WTC11 (cell line): ENCODE results near the gene KCNK17. TPM values are rescaled to one million over a fixed set of nuclear protein-coding genes. Genes with fewer than 3 reads are reported as not detected.

Experiments used
- ATAC-seq: fragments of 200-7000 bp; cut with Tn5 transposase; 2 replicates; pipeline ENCODE4 v1.10.0; 2021; ENCODE audit warnings: mild to moderate bottlenecking, moderate library complexity
- CTCF ChIA-PET: fragments of 300-600 bp; sonication (Branson Sonifier 250); formaldehyde crosslinking; loops from one replicate; lab custom pipeline; 2021; ENCODE audit warnings: antibody characterized with exemption; lab: Charles Lee
- POLR2A ChIA-PET: fragments of 350-600 bp; sonication (Branson Sonifier 250); formaldehyde crosslinking; loops from one replicate; lab custom pipeline; 2021; ENCODE audit warnings: antibody characterized with exemption; lab: Charles Lee
- DNase-seq: peaks from one replicate; pipeline ENCODE4 v3.0.0; 2021; ENCODE audit warnings: low spot score
- H3K27ac Mint-ChIP-seq: 2 replicates; pipeline ENCODE4 v1.8.0; 2021; ENCODE audit warnings: mixed read lengths
- H3K27me3 Mint-ChIP-seq: 2 replicates; pipeline ENCODE4 v1.8.0; 2021; ENCODE audit warnings: low read depth, mild to moderate bottlenecking, moderate library complexity, mixed read lengths
- H3K36me3 Mint-ChIP-seq: 2 replicates; pipeline ENCODE4 v1.8.0; 2021; ENCODE audit warnings: mixed read lengths
- H3K4me1 Mint-ChIP-seq: 2 replicates; pipeline ENCODE4 v1.8.0; 2022; ENCODE audit warnings: mixed read lengths
- H3K4me3 Mint-ChIP-seq: 2 replicates; pipeline ENCODE4 v1.8.0; 2021; ENCODE audit warnings: mild to moderate bottlenecking, moderate library complexity, mixed read lengths
- H3K9me3 Mint-ChIP-seq: 2 replicates; pipeline ENCODE4 v1.8.0; 2021; ENCODE audit warnings: mixed read lengths
- AR ChIP-seq: fragments of 250-450 bp; sonication (Bioruptor Pico); IDR thresholded peaks from 2 replicates; pipeline ENCODE4 v1.9.0; 2021; ENCODE audit warnings: mild to moderate bottlenecking
- ARID4B ChIP-seq: sonication (generic); formaldehyde crosslinking; IDR thresholded peaks from 2 replicates; pipeline ENCODE4 v1.8.0; 2023; ENCODE audit warnings: missing genetic modification reagents, mild to moderate bottlenecking, borderline replicate concordance
- E2F5 ChIP-seq: sonication (generic); formaldehyde crosslinking; IDR thresholded peaks from 2 replicates; pipeline ENCODE4 v1.8.1; 2022; ENCODE audit warnings: mild to moderate bottlenecking, moderate library complexity, missing genetic modification reagents
- ESRRA ChIP-seq: sonication (generic); formaldehyde crosslinking; IDR thresholded peaks from 2 replicates; pipeline ENCODE4 v1.8.1; 2022; ENCODE audit warnings: mild to moderate bottlenecking, missing genetic modification reagents, borderline replicate concordance
- HMGA2 ChIP-seq: fragments of 250-450 bp; sonication (Bioruptor Pico); IDR thresholded peaks from 2 replicates; pipeline ENCODE4 v1.4.0; 2021; ENCODE audit warnings: mild to moderate bottlenecking, moderate library complexity
- HMGXB4 ChIP-seq: sonication (generic); formaldehyde crosslinking; IDR thresholded peaks from 2 replicates; pipeline ENCODE4 v1.8.1; 2023; ENCODE audit warnings: mild to moderate bottlenecking, moderate library complexity, missing genetic modification reagents
- IRF2 ChIP-seq: sonication (generic); formaldehyde crosslinking; IDR thresholded peaks from 2 replicates; pipeline ENCODE4 v1.8.0; 2022; ENCODE audit warnings: low read depth, missing genetic modification reagents, borderline replicate concordance
- NFE2L1 ChIP-seq: sonication (generic); formaldehyde crosslinking; IDR thresholded peaks from 2 replicates; pipeline ENCODE4 v1.8.1; 2023; ENCODE audit warnings: missing genetic modification reagents
- NFYB ChIP-seq: sonication (generic); formaldehyde crosslinking; conservative IDR thresholded peaks from 2 replicates; pipeline ENCODE4 v1.8.0; 2022; ENCODE audit warnings: low read depth, missing genetic modification reagents
- NR2C2 ChIP-seq: sonication (generic); formaldehyde crosslinking; IDR thresholded peaks from 2 replicates; pipeline ENCODE4 v1.8.0; 2022; ENCODE audit warnings: mild to moderate bottlenecking, missing genetic modification reagents
- PREB ChIP-seq: sonication (generic); formaldehyde crosslinking; IDR thresholded peaks from 2 replicates; pipeline ENCODE4 v1.8.1; 2022; ENCODE audit warnings: mild to moderate bottlenecking, missing genetic modification reagents, moderate library complexity, borderline replicate concordance
- RORB ChIP-seq: fragments of 250-450 bp; sonication (Bioruptor Pico); IDR thresholded peaks from 2 replicates; pipeline ENCODE4 v1.9.0; 2021; ENCODE audit warnings: mild to moderate bottlenecking
- TCF7 ChIP-seq: sonication (generic); formaldehyde crosslinking; IDR thresholded peaks from 2 replicates; pipeline ENCODE4 v1.8.0; 2022; ENCODE audit warnings: mild to moderate bottlenecking, low read depth, missing genetic modification reagents, moderate library complexity
- USF1 ChIP-seq: sonication (generic); formaldehyde crosslinking; IDR thresholded peaks from 2 replicates; pipeline ENCODE4 v1.8.0; 2022; ENCODE audit warnings: mild to moderate bottlenecking, missing genetic modification reagents
- USF2 ChIP-seq: sonication (generic); formaldehyde crosslinking; IDR thresholded peaks from 2 replicates; pipeline ENCODE4 v1.8.1; 2023; ENCODE audit warnings: mild to moderate bottlenecking, missing genetic modification reagents, moderate library complexity
- ZNF232 ChIP-seq: sonication (generic); formaldehyde crosslinking; IDR thresholded peaks from 2 replicates; pipeline ENCODE4 v1.8.0; 2022; ENCODE audit warnings: mild to moderate bottlenecking, missing genetic modification reagents
- ZNF263 ChIP-seq: sonication (generic); formaldehyde crosslinking; IDR thresholded peaks from 2 replicates; pipeline ENCODE4 v1.8.1; 2022; ENCODE audit warnings: low read depth, mild to moderate bottlenecking, moderate library complexity, missing genetic modification reagents
- ZNF512 ChIP-seq: sonication (generic); formaldehyde crosslinking; IDR thresholded peaks from 2 replicates; pipeline ENCODE4 v1.8.1; 2022; ENCODE audit warnings: missing genetic modification reagents, borderline replicate concordance
- ZNF671 ChIP-seq: fragments of 250-450 bp; sonication (Bioruptor Pico); IDR thresholded peaks from 2 replicates; pipeline ENCODE4 v1.8.0; 2021; ENCODE audit warnings: mild to moderate bottlenecking
- total RNA-seq: library from RNA; stranded (reverse); gene quantifications from 3 replicates; pipeline ENCODE4 v1.2.3, GENCODE V29; 2021

The KCNK17 gene
- total RNA-seq, 1 experiment from 2014 or later = 2.1 TPM

- Mint-ChIP-seq H3K27me3 (no peaks in the 10 kb centered on the region), H3K9me3 (peaks cover 3% of the 10 kb centered on the region), H3K4me3 (no peak overlapping the region), H3K4me1 (peaks cover 37% of the 10 kb centered on the region), H3K27ac (no peak overlapping the region; the same call in 1 of the 2 replicates), H3K36me3 (no peaks in the 10 kb centered on the region)
- TF ChIP-seq AR (CRISPR knock-in tag) (no peak), IRF2 (CRISPR knock-in tag) (no peak), ZNF232 (no peak)
- ATAC-seq (no peak), DNase-seq (no peak)
- ChIA-PET POLR2A (no interaction called here), CTCF (interaction anchor here (1.2 to 2.6 kb wide), 2 partner anchors 19 to 33 kb away, joined by 4 to 12 read pairs; no protein-coding TSS in a partner anchor)
Observed at GRCh38 chr6:39343396-39343870, 29.2 kb upstream of the KCNK17 start.

- Mint-ChIP-seq H3K4me1 (peaks cover 34% of the 10 kb centered on the region), H3K27ac (no peak overlapping the region), H3K36me3 (no peaks in the 10 kb centered on the region), H3K27me3 (no peaks in the 10 kb centered on the region), H3K9me3 (peaks cover 3% of the 10 kb centered on the region), H3K4me3 (no peak overlapping the region)
- ATAC-seq (no peak), DNase-seq (no peak)
- ChIA-PET POLR2A (no interaction called here), CTCF (interaction anchor here (1.2 to 2.6 kb wide), 2 partner anchors 20 to 32 kb away, joined by 4 to 12 read pairs; no protein-coding TSS in a partner anchor)
- TF ChIP-seq E2F5 (CRISPR knock-in tag) (no peak), TCF7 (CRISPR knock-in tag) (no peak), HMGXB4 (CRISPR knock-in tag) (no peak), PREB (CRISPR knock-in tag) (no peak), ZNF671 (CRISPR knock-in tag) (no peak), NFE2L1 (CRISPR knock-in tag) (no peak), NR2C2 (CRISPR knock-in tag) (no peak), ESRRA (CRISPR knock-in tag) (no peak), USF2 (CRISPR knock-in tag) (no peak), RORB (no peak), ARID4B (no peak), ZNF263 (CRISPR knock-in tag) (no peak), NFYB (no peak), HMGA2 (CRISPR knock-in tag) (no peak), ZNF512 (CRISPR knock-in tag) (no peak), USF1 (CRISPR knock-in tag) (no peak)
Observed at GRCh38 chr6:39342692-39343395, 28.6 kb upstream of the KCNK17 start.
